ENCODE measurements around the gene NAT16.
A peak's percentile ranks its signal among the peaks of the same experiment; 100 is the strongest.
"Not testable (repeated sequence)": the region's sequence is repeated elsewhere in the genome, so short reads cannot be mapped to it uniquely, and the experiment has no call there.

Gene NAT16

GRCh38 chr7:101180130-101180755 lies at the start of gene NAT16:
Gene NAT16 (minus strand): TSS chr7:101180293. CDS start chr7:101174807, 5,486 bp downstream.
- DNase-seq (ENCODE audit: low read depth): no peak

GRCh38 chr7:101226721-101227120 lies 46.6 kb upstream of the NAT16 start:
- DNase-seq (ENCODE audit: low read depth): no peak

- no peak for DNase-seq (ENCODE audit: low read depth)
Measured at GRCh38 chr7:101225650-101226049, 45.6 kb upstream of the NAT16 start.

- no peak for DNase-seq (ENCODE audit: low read depth)
Measured at GRCh38 chr7:101223528-101223927, 43.4 kb upstream of the NAT16 start.

- no peak for DNase-seq (ENCODE audit: low read depth)
Measured at GRCh38 chr7:101222275-101222830, 42.3 kb upstream of the NAT16 start.

- DNase-seq (ENCODE audit: low read depth): no peak
Measured at GRCh38 chr7:101220295-101220694, 40.2 kb upstream of the NAT16 start.

- DNase-seq (ENCODE audit: low read depth): no peak
Measured at GRCh38 chr7:101218236-101219125, 38.4 kb upstream of the NAT16 start.

GRCh38 chr7:101217388-101218235 lies 37.5 kb upstream of the NAT16 start, which contains the start of the genes PLOD3 and ZNHIT1:
Gene PLOD3 (minus strand): TSS chr7:101217581. CDS start chr7:101217274, 307 bp downstream.
Gene ZNHIT1 (plus strand): TSS chr7:101218165. CDS start chr7:101218196, 31 bp downstream.
- DNase-seq (ENCODE audit: low read depth): peak; percentile 91

- no peak for DNase-seq (ENCODE audit: low read depth)
Measured at GRCh38 chr7:101216860-101217387, 36.8 kb upstream of the NAT16 start.

GRCh38 chr7:101216001-101216859 lies 36.1 kb upstream of the NAT16 start:
- DNase-seq (ENCODE audit: low read depth): no peak

- DNase-seq (ENCODE audit: low read depth): no peak
Measured at GRCh38 chr7:101212014-101212413, 31.9 kb upstream of the NAT16 start.

GRCh38 chr7:101211501-101211900 lies 31.4 kb upstream of the NAT16 start:
- no peak for DNase-seq (ENCODE audit: low read depth)

GRCh38 chr7:101210143-101210542 lies 30.1 kb upstream of the NAT16 start:
- no peak for DNase-seq (ENCODE audit: low read depth)

- DNase-seq (ENCODE audit: low read depth): no peak
Measured at GRCh38 chr7:101208794-101209193, 28.7 kb upstream of the NAT16 start.

GRCh38 chr7:101207459-101207858 lies 27.4 kb upstream of the NAT16 start:
- DNase-seq (ENCODE audit: low read depth): no peak

GRCh38 chr7:101206665-101207042 lies 26.6 kb upstream of the NAT16 start:
- DNase-seq (ENCODE audit: low read depth): no peak

GRCh38 chr7:101205901-101206664 lies 26.0 kb upstream of the NAT16 start:
- no peak for DNase-seq (ENCODE audit: low read depth)

- not testable (repeated sequence) for DNase-seq (ENCODE audit: low read depth)
Measured at GRCh38 chr7:101203740-101204738, 23.9 kb upstream of the NAT16 start.

GRCh38 chr7:101202603-101202918 lies 22.5 kb upstream of the NAT16 start:
- no peak for DNase-seq (ENCODE audit: low read depth)
